Transverse colon (tissue), 4 donors: Measurements from ENCODE around the gene PLCL2.

Source experiments
- CTCF ChIP-seq, 5 experiments: fragments of 200-600 bp in 3 of 5; fragments of 450-650 bp in 2 of 5; sonication (generic) in 3 of 5; IDR thresholded peaks; 1 replicate in 2 of 5; 2 replicates in 3 of 5; pipeline ENCODE4 v1.5.1; 2016 to 2017; ENCODE audit warnings: antibody characterized with exemption in 5 of 5, inconsistent platforms in 3 of 5, mild to moderate bottlenecking in 2 of 5, moderate library complexity in 1 of 5
- EP300 ChIP-seq: sonication (generic); formaldehyde crosslinking; IDR thresholded peaks from one replicate; pipeline ENCODE4 v1.6.1; 2017; ENCODE audit warnings: antibody characterized with exemption, low read depth
- POLR2A ChIP-seq: fragments of 450-650 bp; IDR thresholded peaks from one replicate; pipeline ENCODE4 v1.6.1; 2016; ENCODE audit warnings: antibody characterized with exemption, mild to moderate bottlenecking, moderate library complexity
- POLR2AphosphoS5 ChIP-seq, 3 donors: sonication (generic); formaldehyde crosslinking; IDR thresholded peaks; one replicate each; pipeline ENCODE4 v1.6.1; 2016; ENCODE audit warnings: antibody characterized with exemption in 3 of 3

GRCh38 chr3:16899919-16900318 is 15.2 kb downstream of the PLCL2 start:
- TF ChIP-seq CTCF (IDR thresholded peaks at IDR 0.05) (no peak), POLR2A (no peak), EP300 (no peak), POLR2AphosphoS5 (IDR thresholded peaks at IDR 0.05) (no peak)
